Measurements from ENCODE around the gene BATF3. TPM values are rescaled to one million over a fixed set of nuclear protein-coding genes. Genes with fewer than 3 reads are reported as not detected.
A peak's percentile ranks its signal among the peaks of the same experiment; 100 is the strongest.

BATF3 gene
- total and polyA plus RNA-seq, 8 donors, result 1.1 to 6.9 (median 4.1) TPM; not detected in 3

- Histone ChIP-seq H3K36me3 (peaks cover 0 to 3% (median 0%) of the 10 kb centered on the region in 4 donors), H3K4me3 (peak overlapping the region in 1 of 4 donors; percentile 1), H3K27me3 (no peaks in the 10 kb centered on the region), H3K4me1 (peaks cover 0 to 22% (median 8%) of the 10 kb centered on the region in 4 donors), H3K9me3 (no peaks in the 10 kb centered on the region), H3K27ac (peak overlapping the region in 3 of 5 donors; percentile 30 to 77 (median 72))
- peak; percentile 49 to 71 for DNase-seq
- WGBS, 5 donors, result 42 to 57% (median 50%) methylated on average over 9 of the region's 9 CpGs
- intact Hi-C loops (cut with DNase I; ENCODE audit: low total_unique reads), result no loop called here
- no peak for TF ChIP-seq POLR2A (IDR thresholded peaks at IDR 0.05)
- no peak for TF ChIP-seq CTCF (IDR thresholded peaks at IDR 0.05)
- peak in 1 of 3 donors; percentile 79 for TF ChIP-seq POLR2AphosphoS5 (IDR thresholded peaks at IDR 0.05)
- no peak for TF ChIP-seq EP300 (IDR thresholded peaks at IDR 0.05)
Observed at GRCh38 chr1:212721388-212722247, 22.0 kb upstream of the BATF3 start.

- no peak for DNase-seq
- Histone ChIP-seq H3K27me3 (no peaks in the 10 kb centered on the region), H3K4me1 (peaks cover 0 to 22% (median 8%) of the 10 kb centered on the region in 4 donors), H3K4me3 (no peak overlapping the region), H3K36me3 (no peaks in the 10 kb centered on the region), H3K9me3 (no peaks in the 10 kb centered on the region), H3K27ac (no peak overlapping the region)
- TF ChIP-seq EP300 (IDR thresholded peaks at IDR 0.05), result no peak
- TF ChIP-seq POLR2A (IDR thresholded peaks at IDR 0.05), result no peak
- TF ChIP-seq CTCF (IDR thresholded peaks at IDR 0.05), result no peak
- no peak for TF ChIP-seq POLR2AphosphoS5 (IDR thresholded peaks at IDR 0.05)
- intact Hi-C loops (cut with DNase I; ENCODE audit: low total_unique reads), result no loop called here
- WGBS, 5 donors, result 89 to 99% (median 94%) methylated on average over 2 of the region's 2 CpGs
Observed at GRCh38 chr1:212719633-212720032, 20.0 kb upstream of the BATF3 start.

GRCh38 chr1:212718499-212718898, 18.9 kb upstream of the BATF3 start:
- no peaks in the 10 kb centered on the region for H3K9me3 ChIP-seq
- no peak overlapping the region for H3K4me3 ChIP-seq
- TF ChIP-seq POLR2A (IDR thresholded peaks at IDR 0.05) (no peak), CTCF (IDR thresholded peaks at IDR 0.05) (no peak), EP300 (IDR thresholded peaks at IDR 0.05) (no peak), POLR2AphosphoS5 (IDR thresholded peaks at IDR 0.05) (no peak)
- WGBS, 5 donors, result 17 to 39% (median 19%) methylated on average over 4 of the region's 4 CpGs
- intact Hi-C loops (cut with DNase I; ENCODE audit: low total_unique reads), result no loop called here
- H3K4me1 ChIP-seq, result peaks cover 0 to 22% (median 8%) of the 10 kb centered on the region in 4 donors
- H3K36me3 ChIP-seq, result no peaks in the 10 kb centered on the region
- peak in 1 of 2 donors; percentile 20 for DNase-seq
- no peak overlapping the region for H3K27ac ChIP-seq
- H3K27me3 ChIP-seq, result no peaks in the 10 kb centered on the region

- no peaks in the 10 kb centered on the region for H3K27me3 ChIP-seq
- peaks cover 0 to 4% (median 0%) of the 10 kb centered on the region in 4 donors for H3K4me1 ChIP-seq
- DNase-seq, result no peak
- no peak overlapping the region for H3K4me3 ChIP-seq
- H3K36me3 ChIP-seq, result no peaks in the 10 kb centered on the region
- TF ChIP-seq POLR2A (IDR thresholded peaks at IDR 0.05) (no peak), EP300 (IDR thresholded peaks at IDR 0.05) (no peak), CTCF (IDR thresholded peaks at IDR 0.05) (no peak), POLR2AphosphoS5 (IDR thresholded peaks at IDR 0.05) (no peak)
- H3K27ac ChIP-seq, result no peak overlapping the region
- H3K9me3 ChIP-seq, result no peaks in the 10 kb centered on the region
- intact Hi-C loops (cut with DNase I; ENCODE audit: low total_unique reads), result no loop called here
- 30 to 60% (median 33%) methylated on average over 1 of the region's 1 CpG for WGBS, 5 donors
Observed at GRCh38 chr1:212716161-212716560, 16.5 kb upstream of the BATF3 start.
